ENCODE data around the gene OMA1.
"Not testable (repeated sequence)": the region's sequence is repeated elsewhere in the genome, so short reads cannot be mapped to it uniquely, and the experiment has no call there.

The OMA1 gene

DNA sequence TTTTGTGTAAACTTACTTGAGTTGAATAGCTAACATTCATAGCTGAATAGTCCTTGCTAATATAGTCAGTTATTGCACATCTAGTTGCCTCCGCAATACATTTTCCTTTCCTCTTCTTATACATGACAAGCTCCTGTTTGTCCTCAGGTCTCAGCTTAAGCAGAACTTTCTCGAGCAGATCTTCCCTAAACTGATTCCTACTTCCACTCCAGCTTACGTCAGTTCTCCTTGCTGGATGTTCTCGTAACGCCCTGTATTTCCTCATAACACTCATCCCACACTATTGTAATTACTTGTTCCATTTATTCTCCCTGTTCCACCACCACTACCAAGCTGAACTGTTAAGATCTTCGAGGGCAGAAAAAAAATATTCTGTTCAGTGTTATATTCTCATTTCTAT lies 15.1 kb upstream of the OMA1 start:
- Histone ChIP-seq H3K4me2 (ENCODE audit: low read depth, low read length) (no peak overlapping the region), H3K4me1 (ENCODE audit: low read length) (no peaks in the 10 kb centered on the region), H3K4me3 (ENCODE audit: low read length) (no peak overlapping the region), H3K27ac (ENCODE audit: low read length) (no peak overlapping the region), H3F3A (ENCODE audit: insufficient read depth, low read length) (no peaks in the 10 kb centered on the region), H3K9ac (ENCODE audit: low read length) (no peak overlapping the region), H3K9me2 (replicated peaks; ENCODE audit: insufficient read depth, low read length) (no peaks in the 10 kb centered on the region), H4K20me1 (ENCODE audit: insufficient read depth, low read length) (no peaks in the 10 kb centered on the region), H3K79me2 (ENCODE audit: low read length) (no peaks in the 10 kb centered on the region), H3K9me3 (replicated peaks; ENCODE audit: insufficient read depth, low read length) (no peaks in the 10 kb centered on the region), H3K27me3 (replicated peaks; ENCODE audit: insufficient read depth, low read length) (no peaks in the 10 kb centered on the region), H3K36me3 (replicated peaks; ENCODE audit: insufficient read depth, low read length) (no peaks in the 10 kb centered on the region), H2AFZ (ENCODE audit: low read length) (no peak overlapping the region)
- TF ChIP-seq EZH2 (optimal IDR thresholded peaks at IDR 0.05; ENCODE audit: low read depth, low read length) (no peak), EZH2phosphoT487 (IDR thresholded peaks at IDR 0.05; ENCODE audit: low read length) (no peak)
- TF ChIP-seq, protein P1, sequence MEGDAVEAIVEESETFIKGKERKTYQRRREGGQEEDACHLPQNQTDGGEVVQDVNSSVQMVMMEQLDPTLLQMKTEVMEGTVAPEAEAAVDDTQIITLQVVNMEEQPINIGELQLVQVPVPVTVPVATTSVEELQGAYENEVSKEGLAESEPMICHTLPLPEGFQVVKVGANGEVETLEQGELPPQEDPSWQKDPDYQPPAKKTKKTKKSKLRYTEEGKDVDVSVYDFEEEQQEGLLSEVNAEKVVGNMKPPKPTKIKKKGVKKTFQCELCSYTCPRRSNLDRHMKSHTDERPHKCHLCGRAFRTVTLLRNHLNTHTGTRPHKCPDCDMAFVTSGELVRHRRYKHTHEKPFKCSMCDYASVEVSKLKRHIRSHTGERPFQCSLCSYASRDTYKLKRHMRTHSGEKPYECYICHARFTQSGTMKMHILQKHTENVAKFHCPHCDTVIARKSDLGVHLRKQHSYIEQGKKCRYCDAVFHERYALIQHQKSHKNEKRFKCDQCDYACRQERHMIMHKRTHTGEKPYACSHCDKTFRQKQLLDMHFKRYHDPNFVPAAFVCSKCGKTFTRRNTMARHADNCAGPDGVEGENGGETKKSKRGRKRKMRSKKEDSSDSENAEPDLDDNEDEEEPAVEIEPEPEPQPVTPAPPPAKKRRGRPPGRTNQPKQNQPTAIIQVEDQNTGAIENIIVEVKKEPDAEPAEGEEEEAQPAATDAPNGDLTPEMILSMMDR (IDR thresholded peaks at IDR 0.05; ENCODE audit: low read length), result no peak
- no peak for DNase-seq

DNA sequence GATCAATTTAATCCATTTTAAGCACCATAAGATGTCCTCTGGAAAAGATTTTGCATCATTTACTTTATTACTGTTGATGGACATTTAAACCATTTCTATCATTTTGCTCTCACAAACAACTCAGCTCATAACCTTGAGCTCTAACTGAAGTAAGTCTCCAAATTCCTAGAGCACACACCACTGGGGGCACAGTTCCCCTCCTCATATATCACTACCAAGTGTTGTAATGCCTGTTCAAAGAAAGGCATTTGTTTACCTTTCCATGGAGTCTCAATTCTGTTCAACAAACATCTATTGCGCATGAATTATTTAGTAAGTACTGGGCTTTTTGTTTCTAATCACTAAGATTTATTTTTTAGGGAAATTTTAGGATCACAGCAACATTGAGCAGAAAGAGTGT lies 8.9 kb upstream of the OMA1 start:
- no peak overlapping the region for H3K4me2 ChIP-seq (ENCODE audit: low read depth, low read length)
- no peaks in the 10 kb centered on the region for H3K36me3 ChIP-seq (replicated peaks; ENCODE audit: insufficient read depth, low read length)
- TF ChIP-seq EZH2phosphoT487 (IDR thresholded peaks at IDR 0.05; ENCODE audit: low read length) (no peak), EZH2 (optimal IDR thresholded peaks at IDR 0.05; ENCODE audit: low read depth, low read length) (no peak)
- TF ChIP-seq, protein P1 (IDR thresholded peaks at IDR 0.05; ENCODE audit: low read length), result no peak
- H4K20me1 ChIP-seq (ENCODE audit: insufficient read depth, low read length), result no peaks in the 10 kb centered on the region
- H3K4me3 ChIP-seq (ENCODE audit: low read length), result no peak overlapping the region
- no peak overlapping the region for H3K9ac ChIP-seq (ENCODE audit: low read length)
- no peaks in the 10 kb centered on the region for H3K9me3 ChIP-seq (replicated peaks; ENCODE audit: insufficient read depth, low read length)
- H3K9me2 ChIP-seq (replicated peaks; ENCODE audit: insufficient read depth, low read length), result no peaks in the 10 kb centered on the region
- no peaks in the 10 kb centered on the region for H3K79me2 ChIP-seq (ENCODE audit: low read length)
- DNase-seq, result no peak
- H3K4me1 ChIP-seq (ENCODE audit: low read length), result no peaks in the 10 kb centered on the region
- no peaks in the 10 kb centered on the region for H3K27me3 ChIP-seq (replicated peaks; ENCODE audit: insufficient read depth, low read length)
- H2AFZ ChIP-seq (ENCODE audit: low read length), result no peak overlapping the region
- H3K27ac ChIP-seq (ENCODE audit: low read length), result no peak overlapping the region
- no peaks in the 10 kb centered on the region for H3F3A ChIP-seq (ENCODE audit: insufficient read depth, low read length)

DNA sequence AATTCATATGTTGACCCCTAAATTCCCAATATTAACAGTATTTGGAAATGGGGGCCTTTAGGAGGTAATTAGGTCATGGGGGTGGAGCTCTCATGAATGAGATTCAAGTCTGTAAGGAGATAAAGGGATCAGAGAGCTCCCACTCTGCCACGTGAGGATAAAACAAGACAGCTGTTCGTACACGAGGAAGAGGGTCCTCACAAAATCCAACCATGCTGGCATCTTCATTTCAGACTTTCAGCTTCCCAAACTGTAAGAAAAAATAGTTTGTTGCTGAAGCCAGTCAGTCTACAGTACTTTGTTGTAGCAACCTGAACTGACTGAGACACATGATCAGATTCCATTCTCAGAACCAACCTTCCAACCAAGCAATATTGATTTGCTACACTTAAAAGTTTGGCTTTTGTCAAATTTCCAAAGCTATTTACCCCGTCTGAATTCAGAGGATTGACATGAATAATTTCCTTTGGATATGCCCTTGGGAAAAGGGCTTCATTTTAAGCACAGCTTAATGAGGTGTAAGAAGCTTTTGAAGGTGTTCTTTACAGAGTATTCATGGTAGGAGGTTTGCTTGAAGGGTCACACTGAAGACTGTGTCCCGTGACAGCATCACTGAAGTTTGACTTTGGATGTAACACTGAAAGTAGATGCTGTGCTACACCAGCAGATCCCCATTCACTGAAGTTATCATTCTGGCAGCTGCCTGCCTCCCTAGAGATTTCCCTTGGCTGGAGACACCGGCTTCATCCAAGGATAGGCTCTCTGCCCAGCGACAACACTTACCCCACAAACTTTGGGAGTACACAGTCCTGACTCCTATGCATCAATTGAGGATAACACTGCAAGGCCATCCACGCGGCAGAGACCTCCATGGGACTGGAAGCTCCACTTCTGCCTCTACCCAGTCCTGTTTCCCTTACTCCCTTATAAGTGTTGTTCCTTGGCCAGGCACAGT lies 4.9 kb upstream of the OMA1 start:
- DNase-seq, result no peak
- Histone ChIP-seq H2AFZ (ENCODE audit: low read length) (no peak overlapping the region), H3K27me3 (replicated peaks; ENCODE audit: insufficient read depth, low read length) (no peaks in the 10 kb centered on the region), H3K9ac (ENCODE audit: low read length) (no peak overlapping the region), H3K9me3 (replicated peaks; ENCODE audit: insufficient read depth, low read length) (no peaks in the 10 kb centered on the region), H3F3A (ENCODE audit: insufficient read depth, low read length) (no peaks in the 10 kb centered on the region), H3K36me3 (replicated peaks; ENCODE audit: insufficient read depth, low read length) (no peaks in the 10 kb centered on the region), H4K20me1 (ENCODE audit: insufficient read depth, low read length) (no peaks in the 10 kb centered on the region), H3K27ac (ENCODE audit: low read length) (no peak overlapping the region), H3K4me2 (ENCODE audit: low read depth, low read length) (no peak overlapping the region), H3K4me1 (ENCODE audit: low read length) (no peaks in the 10 kb centered on the region), H3K4me3 (ENCODE audit: low read length) (no peak overlapping the region), H3K79me2 (ENCODE audit: low read length) (no peaks in the 10 kb centered on the region), H3K9me2 (replicated peaks; ENCODE audit: insufficient read depth, low read length) (no peaks in the 10 kb centered on the region)
- TF ChIP-seq, protein P1 (IDR thresholded peaks at IDR 0.05; ENCODE audit: low read length), result no peak
- TF ChIP-seq EZH2 (optimal IDR thresholded peaks at IDR 0.05; ENCODE audit: low read depth, low read length) (no peak), EZH2phosphoT487 (IDR thresholded peaks at IDR 0.05; ENCODE audit: low read length) (no peak)

DNA sequence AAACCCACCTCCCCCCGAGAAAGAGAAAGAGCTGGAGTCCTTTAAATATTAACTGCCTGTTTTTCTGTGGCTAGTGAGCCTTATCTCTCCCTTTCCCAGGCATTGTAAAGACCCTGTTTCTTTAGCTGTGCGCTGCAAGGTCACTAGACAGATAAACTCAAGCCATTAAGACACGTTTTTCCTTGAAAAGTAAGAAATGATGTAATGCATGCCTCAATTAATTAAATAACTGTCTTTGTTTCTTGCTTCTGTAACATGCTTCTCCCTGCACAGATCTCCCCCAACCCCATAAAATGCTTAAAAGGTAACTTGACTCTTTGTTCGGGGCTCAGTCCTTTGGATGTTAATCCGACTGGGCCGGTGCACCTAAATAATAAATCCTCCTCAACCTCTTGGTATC lies 2.8 kb upstream of the OMA1 start:
- not testable (repeated sequence) for DNase-seq; H3K4me1 ChIP-seq (ENCODE audit: low read length)

More for the DNA sequence above, 2.8 kb upstream of the OMA1 start:
- H3K36me3 ChIP-seq (replicated peaks; ENCODE audit: insufficient read depth, low read length); H3K4me2 ChIP-seq (ENCODE audit: low read depth, low read length); H3K27me3 ChIP-seq (replicated peaks; ENCODE audit: insufficient read depth, low read length); H3K9ac ChIP-seq (ENCODE audit: low read length); H3K27ac ChIP-seq (ENCODE audit: low read length); H3K9me3 ChIP-seq (replicated peaks; ENCODE audit: insufficient read depth, low read length); H3K79me2 ChIP-seq (ENCODE audit: low read length); H2AFZ ChIP-seq (ENCODE audit: low read length); H3K9me2 ChIP-seq (replicated peaks; ENCODE audit: insufficient read depth, low read length); H3F3A ChIP-seq (ENCODE audit: insufficient read depth, low read length); H4K20me1 ChIP-seq (ENCODE audit: insufficient read depth, low read length); H3K4me3 ChIP-seq (ENCODE audit: low read length): not testable (repeated sequence)
